ENCODE results near the gene PER1. TPM values are rescaled to one million over a fixed set of nuclear protein-coding genes. Genes with fewer than 3 reads are reported as not detected.

Gene PER1
- total and polyA plus RNA-seq, 10 of the 15 experiments (the other 5 are each of a cell fraction or from before 2014, with no cell fraction given), result 0.02 to 25.1 (median 5.4) TPM

GRCh38 chr17:8192070-8192815 is 40.0 kb upstream of the PER1 start (continued):
- peak; percentile 83 for TF ChIP-seq NFYB (IDR thresholded peaks at IDR 0.05; ENCODE audit: insufficient read depth, low read depth, low read length)
- no peak for TF ChIP-seq NR2C1 (IDR thresholded peaks at IDR 0.05)
- TF ChIP-seq REST (IDR thresholded peaks at IDR 0.05; ENCODE audit: low read depth, low read length), result no peak
- no peak for TF ChIP-seq SIX5 (IDR thresholded peaks at IDR 0.05; ENCODE audit: low read depth, low read length, severe bottlenecking)
- TF ChIP-seq RUNX3 (IDR thresholded peaks at IDR 0.05; ENCODE audit: low read length), result no peak
- TF ChIP-seq ZNF592 (IDR thresholded peaks at IDR 0.05), result no peak
- TF ChIP-seq ZNF217 (IDR thresholded peaks at IDR 0.05), result no peak
- peak; percentile 12 to 21; a peak in 1 of 4 replicates for TF ChIP-seq IKZF2 (IDR thresholded peaks at IDR 0.05)
- TF ChIP-seq NBN (IDR thresholded peaks at IDR 0.05), result peak; percentile 84
- TF ChIP-seq LARP7 (IDR thresholded peaks at IDR 0.05), result no peak
- no peak for TF ChIP-seq SUPT20H (IDR thresholded peaks at IDR 0.05; ENCODE audit: borderline replicate concordance, control insufficient read depth, low read depth, low read length)
- no peak for TF ChIP-seq EED (IDR thresholded peaks at IDR 0.05; ENCODE audit: low read depth)
- no peak for TF ChIP-seq YBX1 (IDR thresholded peaks at IDR 0.05)
- no peak for TF ChIP-seq ATF2 (IDR thresholded peaks at IDR 0.05; ENCODE audit: low read length)
- TF ChIP-seq CEBPZ (IDR thresholded peaks at IDR 0.05; ENCODE audit: low read depth, low read length), result no peak
- TF ChIP-seq ZNF384 (IDR thresholded peaks at IDR 0.05; ENCODE audit: borderline replicate concordance, low read depth, low read length), result no peak
- no peak for TF ChIP-seq ZBED1 (IDR thresholded peaks at IDR 0.05; ENCODE audit: borderline replicate concordance)
- no peak for TF ChIP-seq NR2F1 (conservative IDR thresholded peaks at IDR 0.05)
- no peak; the same call in 1 of the 2 replicates for TF ChIP-seq MXI1 (IDR thresholded peaks at IDR 0.05; ENCODE audit: low read depth, low read length)
